GM19452 (cell line): ENCODE results near the gene FLII.

Experiments used
- ATAC-seq: cut with Tn5 transposase; IDR thresholded peaks from one replicate; pipeline ENCODE4 v1.9.1; 2021; ENCODE audit not compliant: unreplicated experiment

The FLII gene

GRCh38 chr17:18260332-18261145, 2.0 kb upstream of the FLII start, which contains the start of gene MIEF2:
TSS of gene MIEF2 (plus strand) at chr17:18260662. CDS start at chr17:18262721, 2,059 bp downstream.
- peak; percentile 74 for ATAC-seq

DNA sequence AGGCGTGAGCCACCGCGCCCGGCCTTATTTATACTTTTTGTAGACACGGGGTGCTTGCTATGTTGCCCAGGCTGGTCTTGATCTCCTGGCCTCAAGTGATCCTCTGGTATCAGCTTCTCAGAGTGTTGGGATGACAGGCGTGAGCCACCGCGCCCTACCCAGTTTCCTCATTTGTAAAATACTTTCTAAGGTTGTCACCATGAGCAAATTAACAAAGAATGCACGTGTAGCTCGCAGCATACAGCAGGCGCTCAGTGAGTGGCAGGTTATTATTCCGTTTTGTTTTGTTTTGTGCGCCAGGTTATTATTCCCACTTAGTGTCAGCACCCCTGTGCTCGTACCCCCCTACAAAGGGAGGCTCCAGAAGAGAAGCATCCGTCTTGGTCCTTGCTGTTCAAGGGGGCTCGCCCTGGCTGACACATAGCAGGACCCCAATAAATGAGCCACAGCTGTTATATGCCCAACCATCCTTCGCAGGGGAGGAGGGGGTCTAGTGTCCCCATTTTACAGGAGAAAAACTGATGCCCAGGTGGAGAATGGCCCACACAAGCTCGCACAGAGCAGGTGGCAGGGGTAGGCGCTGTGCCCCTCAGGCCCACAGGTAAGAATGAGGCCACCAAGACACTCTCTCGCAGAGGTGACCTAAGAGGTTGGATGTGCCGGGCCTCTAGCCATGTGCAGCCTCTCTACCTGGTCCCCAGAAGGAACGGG, 1.2 kb upstream of the FLII start:
- no peak for ATAC-seq

GRCh38 chr17:18257982-18258355, 569 bp downstream of the FLII start:
- no peak for ATAC-seq

DNA sequence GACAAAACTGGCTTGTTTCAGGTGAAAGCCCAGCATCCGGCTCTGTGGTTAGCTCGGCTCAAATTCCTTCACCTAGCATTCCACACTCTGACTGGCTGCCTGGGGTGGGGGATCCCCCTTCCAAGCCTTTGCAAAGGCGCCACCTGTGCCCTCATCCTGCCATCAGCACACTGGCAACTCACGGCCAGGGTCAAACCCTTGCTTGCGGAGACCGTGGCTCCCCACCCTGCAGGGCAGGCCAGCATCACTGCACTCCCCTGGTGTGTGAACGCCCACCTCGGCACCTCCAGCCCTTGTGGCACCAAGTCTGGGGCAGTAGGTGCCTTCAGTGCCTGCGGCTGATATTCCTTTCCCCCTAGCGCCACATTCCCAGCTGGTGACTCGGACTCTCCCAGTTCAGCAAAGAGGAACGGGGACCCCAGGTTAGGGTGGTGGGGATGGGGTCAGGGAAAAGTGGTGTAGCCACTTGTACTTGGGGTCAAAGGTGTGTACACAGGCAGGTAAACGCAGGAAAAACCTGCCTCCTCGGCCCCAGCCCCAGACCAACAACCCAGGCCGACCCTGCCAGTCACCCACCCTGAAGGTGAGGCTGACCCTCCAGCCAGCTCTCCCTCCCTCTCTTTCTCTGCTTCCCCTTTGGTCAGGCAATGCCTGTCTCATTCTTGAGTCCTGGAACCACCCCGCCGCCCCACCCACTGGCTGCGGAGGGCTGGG, 1.1 kb downstream of the FLII start:
- no peak for ATAC-seq

DNA sequence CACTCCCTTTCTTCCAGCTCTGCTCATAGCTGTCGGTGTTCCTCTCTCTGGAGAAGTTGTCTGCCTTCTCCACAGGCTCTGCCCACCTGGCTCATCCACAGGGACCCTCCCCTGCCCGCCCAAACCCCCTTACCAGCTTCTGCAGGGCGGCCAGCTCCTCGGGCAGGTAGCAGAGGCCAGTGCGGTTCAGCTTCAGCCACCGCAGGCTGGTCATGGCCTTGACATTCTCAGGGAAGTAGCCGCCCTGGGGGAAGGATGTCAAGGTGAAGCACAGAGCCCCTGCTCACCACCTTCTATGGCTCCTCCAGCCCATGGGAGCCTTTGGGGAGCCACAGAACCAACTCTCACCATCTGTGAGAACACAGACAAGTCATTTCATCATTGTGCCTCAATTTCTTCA, 1.8 kb downstream of the FLII start:
- no peak for ATAC-seq

- no peak for ATAC-seq
These were observed 2.2 kb downstream of the FLII start for GRCh38 chr17:18256351-18256750.

- no peak for ATAC-seq
These were observed 3.5 kb downstream of the FLII start for GRCh38 chr17:18254888-18255649.

GRCh38 chr17:18253947-18254821, 4.4 kb downstream of the FLII start:
- ATAC-seq = no peak

- ATAC-seq = no peak
These were observed 5.2 kb downstream of the FLII start for GRCh38 chr17:18253187-18253884.

- no peak for ATAC-seq
These were observed 6.4 kb downstream of the FLII start for GRCh38 chr17:18252160-18252559.

GRCh38 chr17:18251204-18251603, 7.3 kb downstream of the FLII start:
- ATAC-seq = no peak

GRCh38 chr17:18250708-18251107, 7.8 kb downstream of the FLII start:
- no peak for ATAC-seq

- ATAC-seq = no peak
These were observed 8.3 kb downstream of the FLII start for GRCh38 chr17:18250259-18250658.

DNA sequence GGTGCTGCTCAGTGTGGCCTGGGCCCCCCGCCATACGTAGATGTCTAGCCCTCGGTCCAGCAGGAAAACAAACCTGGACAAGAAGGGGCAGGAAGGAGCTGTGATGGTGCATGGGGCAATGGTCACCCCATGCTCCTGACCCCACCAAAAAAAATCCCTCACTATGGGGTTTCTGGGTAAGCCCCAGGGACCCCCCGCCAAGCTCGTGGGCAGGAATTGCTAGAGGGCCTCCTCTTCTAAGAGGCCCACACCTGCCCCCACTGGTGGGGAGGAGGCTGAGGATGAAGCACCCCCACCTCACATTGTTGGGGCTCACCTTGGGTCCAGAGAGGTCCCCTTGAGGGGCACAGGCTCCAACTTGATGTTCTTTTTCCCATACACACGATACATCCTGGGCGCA, 9.7 kb downstream of the FLII start:
- no peak for ATAC-seq

DNA sequence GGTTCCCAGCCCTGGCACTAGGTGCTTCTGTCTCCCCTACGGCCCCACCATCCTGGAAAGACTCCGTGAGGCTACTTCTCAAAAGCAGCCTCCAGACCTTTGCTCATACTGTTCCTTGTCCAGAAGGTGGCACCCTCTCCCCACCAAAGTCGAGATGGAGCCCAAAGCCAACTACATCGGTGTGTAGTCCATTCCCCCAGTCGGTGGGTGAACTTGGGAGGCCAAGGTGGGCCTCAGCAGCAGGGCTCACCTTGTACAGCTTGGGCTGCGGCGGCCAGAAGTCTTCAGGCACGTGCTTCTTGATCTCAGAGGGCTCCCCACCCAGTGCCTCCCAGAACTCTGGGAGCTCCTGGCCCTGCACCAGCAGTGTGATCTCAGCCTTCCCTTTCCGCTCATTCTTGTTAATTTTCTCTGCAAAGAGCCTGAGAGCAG, 10.2 kb downstream of the FLII start:
- ATAC-seq = no peak

DNA sequence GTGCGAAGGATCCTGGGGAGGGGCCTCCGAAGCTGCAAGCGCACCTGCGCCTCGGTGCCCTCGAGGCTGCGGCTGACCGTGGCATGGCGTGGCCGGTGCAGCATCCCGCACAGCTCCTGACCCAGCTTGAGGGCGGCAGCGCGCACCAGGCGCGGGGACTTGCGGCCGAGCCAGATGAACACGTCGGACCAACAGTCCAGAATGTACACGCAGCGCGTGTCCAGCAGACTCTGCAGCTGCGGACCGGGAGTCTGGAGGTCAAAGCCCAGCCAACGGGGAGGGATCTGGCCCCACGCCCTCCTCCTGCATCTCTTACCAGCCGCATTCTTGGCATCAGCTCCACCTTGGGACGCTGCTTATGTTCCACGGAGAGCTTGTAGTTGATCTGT, 10.9 kb downstream of the FLII start:
- no peak for ATAC-seq

- no peak for ATAC-seq
These were observed 11.5 kb downstream of the FLII start for GRCh38 chr17:18246880-18247612.

GRCh38 chr17:18246109-18246725, 12.3 kb downstream of the FLII start:
- ATAC-seq = no peak
